Activated CD4-positive, alpha-beta T cell treated with anti-CD3 and anti-CD28 coated beads for 36 hours (primary cell): ENCODE data around the gene SPRYD3. TPM values are rescaled to one million over a fixed set of nuclear protein-coding genes. Genes with fewer than 3 reads are reported as not detected.

ENCODE experiments used
- ATAC-seq: fragments of 200-7000 bp; cut with Tn5 transposase; one replicate; pipeline ENCODE4 v1.10.0; 2021; ENCODE audit warnings: mild to moderate bottlenecking, moderate library complexity
- CTCF ChIA-PET: fragments of 350-600 bp; sonication (Branson Sonifier 250); formaldehyde crosslinking; loops from one replicate; lab custom pipeline; 2021; ENCODE audit warnings: antibody characterized with exemption; lab: Charles Lee
- POLR2A ChIA-PET: fragments of 350-600 bp; sonication (Branson Sonifier 250); formaldehyde crosslinking; loops from one replicate; lab custom pipeline; 2021; ENCODE audit warnings: antibody characterized with exemption, inconsistent platforms; lab: Charles Lee
- DNase-seq: peaks from one replicate; pipeline ENCODE4 v3.0.0-alpha.2; 2020
- H3K27ac Mint-ChIP-seq: one replicate; pipeline ENCODE4 v1.8.0; 2021; ENCODE audit warnings: mixed read lengths
- H3K27me3 Mint-ChIP-seq: one replicate; pipeline ENCODE4 v1.8.0; 2021; ENCODE audit warnings: mixed read lengths
- H3K36me3 Mint-ChIP-seq: one replicate; pipeline ENCODE4 v1.8.0; 2021; ENCODE audit warnings: low read depth, mixed read lengths
- H3K4me1 Mint-ChIP-seq: one replicate; pipeline ENCODE4 v1.8.0; 2021; ENCODE audit warnings: mixed read lengths
- H3K4me3 Mint-ChIP-seq: one replicate; pipeline ENCODE4 v1.8.0; 2021; ENCODE audit warnings: mild to moderate bottlenecking, moderate library complexity, mixed read lengths
- H3K9me3 Mint-ChIP-seq: one replicate; pipeline ENCODE4 v1.8.0; 2021; ENCODE audit warnings: low read depth, mixed read lengths
- intact Hi-C, 2 experiments: fragments of 100-400 bp; cut with DNase I in 1 of 2; cut with micrococcal nuclease in 1 of 2; formaldehyde crosslinking; loops; one replicate each; pipeline versions ENCODE4 v1.14.2 to v1.15.1; 2022 to 2024; cut with DNase I, micrococcal nuclease
- total RNA-seq, 2 experiments: library from RNA; stranded (reverse); gene quantifications; one replicate each; pipeline ENCODE4 v1.2.3, GENCODE V29; 2021

Gene SPRYD3
- total RNA-seq, 2 experiments from 2014 or later = 13.7 to 18.2 TPM

DNA sequence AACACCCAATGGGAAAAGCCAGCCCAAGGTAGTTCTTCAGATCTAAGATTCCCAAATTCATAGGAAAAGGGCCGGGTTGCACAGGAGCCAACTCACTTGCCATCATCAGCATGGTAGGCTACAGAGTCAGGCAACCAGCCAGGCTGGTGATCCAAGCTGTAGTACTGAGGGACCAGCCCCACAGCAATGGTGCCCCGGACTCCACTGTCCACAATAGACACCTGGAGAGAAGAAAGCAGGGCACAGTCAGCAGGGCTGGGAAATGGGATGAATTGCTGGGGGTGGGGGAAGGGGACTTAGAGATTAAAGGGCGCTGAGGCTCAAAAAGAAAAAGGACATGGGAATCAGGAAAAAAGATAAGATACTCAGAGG, 4.2 kb downstream of the SPRYD3 start:
- peaks cover 23% of the 10 kb centered on the region for H3K36me3 Mint-ChIP-seq
- no peaks in the 10 kb centered on the region for H3K9me3 Mint-ChIP-seq
- no peaks in the 10 kb centered on the region for H3K27me3 Mint-ChIP-seq
- H3K27ac Mint-ChIP-seq = no peak overlapping the region
- H3K4me1 Mint-ChIP-seq = peaks cover 20% of the 10 kb centered on the region
- DNase-seq (no peak), ATAC-seq (no peak)
- ChIA-PET POLR2A (no interaction called here), CTCF (interaction anchor here (0.9 to 14.8 kb wide), 3 partner anchors 10 to 28 kb away, joined by 4 to 155 read pairs (median 46); partner anchors contain the start of gene IGFBP6)
- no peak overlapping the region for H3K4me3 Mint-ChIP-seq
- intact Hi-C loops = no loop called here

- ChIA-PET CTCF (interaction anchor here (14.8 to 15.8 kb wide), 2 partner anchors 9 to 26 kb away, joined by 155 to 277 read pairs; partner anchors contain the start of genes IGFBP6 and SOAT2), POLR2A (no interaction called here)
- H3K27me3 Mint-ChIP-seq = no peaks in the 10 kb centered on the region
- H3K36me3 Mint-ChIP-seq = peaks cover 27% of the 10 kb centered on the region
- no peak overlapping the region for H3K27ac Mint-ChIP-seq
- no peak for ATAC-seq
- DNase-seq = no peak
- intact Hi-C loops = no loop called here
- H3K4me3 Mint-ChIP-seq = no peak overlapping the region
- no peaks in the 10 kb centered on the region for H3K9me3 Mint-ChIP-seq
- H3K4me1 Mint-ChIP-seq = peaks cover 16% of the 10 kb centered on the region
Observed at GRCh38 chr12:53074283-53074998, 4.7 kb downstream of the SPRYD3 start.

GRCh38 chr12:53073881-53074280, 5.3 kb downstream of the SPRYD3 start:
- CTCF ChIA-PET = interaction anchor here (14.8 to 15.8 kb wide), 2 partner anchors 9 to 27 kb away, joined by 155 to 277 read pairs; partner anchors contain the start of genes IGFBP6 and SOAT2
- intact Hi-C loops = no loop called here
- Mint-ChIP-seq H3K27ac (no peak overlapping the region), H3K36me3 (peaks cover 27% of the 10 kb centered on the region), H3K9me3 (no peaks in the 10 kb centered on the region), H3K4me1 (peaks cover 16% of the 10 kb centered on the region), H3K4me3 (no peak overlapping the region), H3K27me3 (no peaks in the 10 kb centered on the region)
- DNase-seq (no peak), ATAC-seq (no peak)
- POLR2A ChIA-PET = no interaction called here

DNA sequence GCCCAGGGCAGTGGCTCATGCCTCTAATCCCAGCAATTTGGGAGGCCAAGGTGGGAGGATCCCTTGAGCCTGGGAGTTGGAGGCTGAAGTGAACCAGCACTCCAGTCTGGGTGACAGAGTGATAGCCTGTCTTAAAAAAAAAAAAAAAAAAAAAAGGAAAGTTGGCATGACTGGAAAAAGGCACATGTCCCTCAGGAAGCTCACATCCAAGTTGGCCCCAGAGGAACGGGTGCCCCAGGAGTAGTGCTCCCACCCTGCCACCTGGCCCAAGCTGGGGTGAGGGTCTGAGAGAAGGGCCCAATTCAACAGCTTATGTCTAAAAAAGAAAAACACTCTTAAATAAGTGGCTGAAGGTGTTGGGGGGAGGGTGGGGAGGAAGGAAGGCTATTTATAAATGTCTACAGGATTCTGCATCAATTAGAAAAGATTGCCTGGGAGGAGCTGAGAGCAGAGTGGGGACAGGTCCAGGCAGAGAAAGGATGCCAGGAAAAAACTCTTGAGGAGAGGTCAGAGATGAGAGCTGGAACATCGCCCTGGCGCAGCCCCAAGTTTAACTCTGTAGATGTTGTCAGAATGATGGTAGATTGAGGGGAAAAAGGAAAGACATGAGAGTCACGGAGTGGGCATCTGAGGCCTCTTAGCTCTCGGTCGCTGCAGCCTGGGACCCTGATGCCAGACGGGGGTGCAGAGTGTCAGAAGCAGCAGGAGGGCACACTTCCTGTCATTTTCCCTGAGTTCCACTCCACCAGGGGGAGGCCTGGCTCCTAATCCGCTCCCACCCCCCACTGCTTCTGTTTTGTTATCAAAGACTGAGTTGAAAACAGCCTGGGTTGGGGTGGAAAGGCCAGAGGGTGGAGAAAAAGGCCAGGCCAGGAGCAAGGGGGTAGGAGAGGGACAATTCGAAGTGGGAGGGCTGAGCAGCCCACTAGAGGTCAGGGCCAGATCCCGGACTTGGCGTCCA, 7.3 kb downstream of the SPRYD3 start:
- no peak overlapping the region for H3K4me3 Mint-ChIP-seq
- peaks cover 23% of the 10 kb centered on the region for H3K36me3 Mint-ChIP-seq
- H3K27ac Mint-ChIP-seq = no peak overlapping the region
- DNase-seq = no peak
- POLR2A ChIA-PET = no interaction called here
- intact Hi-C loops = no loop called here
- CTCF ChIA-PET = interaction anchor here (0.5 to 15.8 kb wide), 4 partner anchors 9 to 898 kb away, joined by 3 to 277 read pairs (median 4); partner anchors contain the start of genes IGFBP6 and SOAT2
- H3K27me3 Mint-ChIP-seq = no peaks in the 10 kb centered on the region
- no peaks in the 10 kb centered on the region for H3K9me3 Mint-ChIP-seq
- H3K4me1 Mint-ChIP-seq = peaks cover 9% of the 10 kb centered on the region
- no peak for ATAC-seq

DNA sequence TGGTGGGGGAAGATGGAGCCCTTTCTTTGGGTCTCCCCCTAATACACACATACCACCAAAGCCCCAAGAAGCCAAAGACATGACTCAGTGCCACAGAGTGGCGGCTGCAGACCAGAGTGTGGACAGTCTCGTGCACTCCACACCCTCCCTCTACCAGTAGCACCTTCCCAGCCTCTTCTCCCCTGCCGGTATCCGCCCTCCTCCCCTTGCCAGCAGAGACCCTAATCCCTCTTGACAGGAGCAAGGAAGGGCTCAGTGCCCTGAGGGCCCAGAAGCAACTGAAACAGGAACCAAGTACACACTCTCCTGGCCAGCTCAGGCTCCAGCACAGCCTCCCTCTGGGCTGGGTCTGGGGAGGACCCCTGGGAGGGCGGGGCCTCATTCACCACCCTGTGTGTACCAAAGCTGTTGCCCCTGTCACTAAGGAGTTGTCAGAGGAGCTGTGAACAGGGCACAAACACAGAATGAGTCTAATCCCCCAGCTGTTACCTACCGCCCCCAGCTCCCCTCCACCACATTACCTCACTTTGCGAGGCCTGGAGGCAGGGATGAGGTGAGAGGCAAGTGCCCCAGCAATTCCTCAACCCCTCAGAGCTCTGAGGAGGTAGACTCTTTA, 8.2 kb downstream of the SPRYD3 start:
- Mint-ChIP-seq H3K4me1 (peaks cover 8% of the 10 kb centered on the region), H3K36me3 (peaks cover 26% of the 10 kb centered on the region), H3K27me3 (no peaks in the 10 kb centered on the region), H3K27ac (peak overlapping the region; percentile 12), H3K9me3 (no peaks in the 10 kb centered on the region), H3K4me3 (no peak overlapping the region)
- intact Hi-C loops = no loop called here
- ChIA-PET CTCF (interaction anchor here (0.9 to 15.8 kb wide), 2 partner anchors 16 to 29 kb away, joined by 4 to 277 read pairs; partner anchors contain the start of genes IGFBP6 and SOAT2), POLR2A (interaction anchor here (0.6 kb wide), 1 partner anchor 124 kb away, joined by 3 read pairs; no protein-coding TSS in a partner anchor)
- ATAC-seq (no peak), DNase-seq (no peak)

DNA sequence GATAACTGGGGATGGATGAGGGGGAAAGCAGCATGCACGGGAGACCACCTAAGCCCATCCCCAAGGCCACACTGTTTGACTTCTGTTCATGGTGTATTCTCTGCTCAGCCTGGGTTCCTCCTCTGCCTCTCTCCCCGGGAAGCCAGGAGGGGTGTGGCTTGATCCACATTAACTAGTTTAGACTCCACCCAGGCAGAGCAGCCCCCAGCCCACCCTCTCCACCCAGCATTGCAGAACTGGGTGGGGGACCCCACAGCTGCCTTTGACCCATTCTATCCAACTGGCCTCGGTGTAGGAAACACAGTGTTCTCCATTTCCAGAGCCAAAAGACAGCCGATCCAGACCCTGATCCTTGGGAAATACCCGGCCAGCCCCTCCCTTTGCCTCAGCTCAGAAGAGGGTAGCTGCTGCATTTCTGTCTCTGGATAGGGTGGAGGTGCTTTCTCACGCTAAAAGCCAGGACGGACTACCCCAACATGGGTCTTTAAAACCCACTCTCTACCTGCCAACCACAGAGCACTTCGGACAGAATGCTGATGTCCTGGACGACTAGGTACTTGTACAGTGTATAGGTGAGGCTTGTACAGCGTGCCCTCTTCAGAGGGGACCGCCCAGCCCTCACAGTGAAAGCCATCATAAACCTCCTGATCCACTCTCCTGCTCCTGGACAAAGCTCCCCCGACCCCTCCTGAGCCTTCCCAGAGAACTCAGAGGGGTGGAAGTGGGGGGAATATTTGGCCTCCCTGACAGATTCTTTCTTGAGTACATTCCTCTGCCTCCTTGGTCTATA, 9.4 kb downstream of the SPRYD3 start:
- no peak overlapping the region for H3K27ac Mint-ChIP-seq
- no peaks in the 10 kb centered on the region for H3K9me3 Mint-ChIP-seq
- no peak overlapping the region for H3K4me3 Mint-ChIP-seq
- DNase-seq = no peak
- no peaks in the 10 kb centered on the region for H3K27me3 Mint-ChIP-seq
- CTCF ChIA-PET = interaction anchor here (0.5 to 15.8 kb wide), 4 partner anchors 11 to 260 kb away, joined by 3 to 277 read pairs (median 79); partner anchors contain the start of genes IGFBP6, SOAT2 and SPRYD3
- POLR2A ChIA-PET = no interaction called here
- H3K4me1 Mint-ChIP-seq = peaks cover 9% of the 10 kb centered on the region
- H3K36me3 Mint-ChIP-seq = peaks cover 32% of the 10 kb centered on the region
- intact Hi-C loops = loop anchor here in 1 of 2 experiments (10.0 kb wide), 1 partner anchor 125 kb away; no protein-coding TSS in a partner anchor
- ATAC-seq = no peak

DNA sequence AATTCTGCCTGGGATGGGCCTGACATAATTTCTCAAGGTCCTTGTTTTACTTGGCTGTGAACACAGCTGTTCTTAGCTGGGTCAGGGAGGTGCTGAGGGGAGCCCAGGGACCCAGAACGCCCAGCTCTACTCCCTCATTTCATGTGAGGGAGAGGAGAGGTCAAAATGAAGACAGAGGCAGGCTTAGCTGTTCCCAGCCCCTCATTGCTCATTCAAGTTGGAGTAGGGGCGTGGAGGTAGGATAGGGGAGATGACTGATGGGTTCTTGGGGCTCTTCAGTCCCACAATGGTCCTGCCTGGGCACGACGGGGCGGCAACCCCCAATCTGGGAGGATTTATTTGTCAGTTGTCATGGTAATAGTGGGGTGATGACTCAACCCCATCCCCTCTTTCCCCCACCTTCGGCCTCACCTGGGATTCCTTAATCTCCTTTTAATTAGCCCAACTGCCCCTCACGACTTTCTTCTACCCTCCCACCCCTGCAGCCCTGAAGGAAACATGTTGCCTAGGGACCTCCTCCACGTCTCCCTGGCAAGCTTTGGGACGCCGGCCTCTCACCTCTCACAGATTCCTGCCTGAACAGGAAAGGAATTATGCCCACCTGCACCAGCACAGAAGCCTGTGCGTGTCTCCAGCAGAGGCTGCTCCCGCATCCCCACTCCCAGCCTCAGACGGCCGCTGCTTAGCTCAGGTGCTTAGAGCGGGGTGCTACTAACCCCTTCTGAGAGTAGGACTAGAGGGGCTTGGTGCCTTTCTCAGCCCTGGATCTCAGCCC, 10.2 kb downstream of the SPRYD3 start:
- intact Hi-C loops = loop anchor here in 1 of 2 experiments (10.0 kb wide), 1 partner anchor 126 kb away; no protein-coding TSS in a partner anchor
- Mint-ChIP-seq H3K9me3 (no peaks in the 10 kb centered on the region), H3K27ac (no peak overlapping the region), H3K36me3 (peaks cover 25% of the 10 kb centered on the region), H3K4me1 (peaks cover 8% of the 10 kb centered on the region), H3K4me3 (no peak overlapping the region), H3K27me3 (no peaks in the 10 kb centered on the region)
- DNase-seq (no peak), ATAC-seq (no peak)
- POLR2A ChIA-PET = no interaction called here
- CTCF ChIA-PET = interaction anchor here (0.5 to 15.8 kb wide), 4 partner anchors 12 to 229 kb away, joined by 3 to 277 read pairs (median 79); partner anchors contain the start of genes IGFBP6, SOAT2 and SPRYD3

DNA sequence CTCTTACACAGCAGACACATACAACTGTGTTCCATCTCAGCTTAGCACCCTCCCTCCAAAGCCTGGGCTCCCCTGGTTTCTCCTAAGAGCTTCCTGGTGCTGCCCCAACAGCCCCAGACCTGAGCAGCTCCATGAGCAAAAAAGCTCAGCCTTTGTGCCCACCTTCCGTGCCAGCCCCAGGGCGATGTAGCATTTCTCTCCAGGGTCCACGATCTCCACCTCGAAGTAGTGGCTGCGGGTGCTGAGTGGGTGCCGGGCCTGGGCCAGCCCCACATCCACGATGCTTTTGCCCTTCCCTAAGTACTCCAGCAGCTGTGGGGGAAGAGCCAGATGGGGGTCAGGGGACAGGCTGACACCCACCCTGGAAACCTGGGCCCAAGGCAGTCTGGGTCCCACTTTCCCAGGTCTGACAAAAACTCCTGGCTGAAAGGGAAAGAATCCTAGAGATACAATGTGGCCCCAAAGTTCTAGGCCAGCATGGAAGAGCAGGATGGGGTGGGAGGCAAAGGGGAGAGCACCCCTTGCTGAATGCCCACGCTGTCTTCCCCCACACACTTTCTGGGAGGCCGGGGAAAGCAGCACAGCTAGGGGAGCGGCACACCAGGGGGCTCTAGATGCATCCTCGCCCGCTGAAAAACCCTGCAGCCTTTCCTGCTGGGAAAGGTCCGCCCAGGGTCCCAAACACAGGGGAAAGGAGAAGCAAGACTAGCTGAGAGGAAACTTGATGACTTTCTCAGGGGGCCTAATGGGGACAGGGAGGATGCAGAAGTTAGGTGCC, 11.0 kb downstream of the SPRYD3 start:
- ChIA-PET POLR2A (no interaction called here), CTCF (interaction anchor here (0.8 to 15.8 kb wide), 5 partner anchors 13 to 130 kb away, joined by 4 to 277 read pairs (median 4); partner anchors contain the start of genes IGFBP6, SOAT2 and SPRYD3)
- H3K9me3 Mint-ChIP-seq = no peaks in the 10 kb centered on the region
- no peak for DNase-seq
- no peaks in the 10 kb centered on the region for H3K27me3 Mint-ChIP-seq
- no peak overlapping the region for H3K27ac Mint-ChIP-seq
- H3K4me1 Mint-ChIP-seq = peaks cover 7% of the 10 kb centered on the region
- H3K4me3 Mint-ChIP-seq = no peak overlapping the region
- intact Hi-C loops = loop anchor here in 1 of 2 experiments (10.0 kb wide), 1 partner anchor 127 kb away; no protein-coding TSS in a partner anchor
- peaks cover 24% of the 10 kb centered on the region for H3K36me3 Mint-ChIP-seq
- ATAC-seq = no peak
